SK-N-SH treated with all-trans-retinoic acid at 6 μM for 48 hours (cell line): ENCODE results near the gene MRPS27.

Experiments
- ATAC-seq: fragments of 200-7000 bp; cut with Tn5 transposase; 3 replicates; pipeline ENCODE4 v1.9.1; 2020; ENCODE audit warnings: mild to moderate bottlenecking, moderate library complexity
- ARNTL ChIP-seq: fragments of 450-650 bp; formaldehyde crosslinking; IDR thresholded peaks from 2 replicates; pipeline ENCODE4 v1.5.0; 2020; ENCODE audit warnings: low read depth, mild to moderate bottlenecking, moderate library complexity, borderline replicate concordance
- CREB5 ChIP-seq: fragments of 250-450 bp; sonication (Bioruptor Pico); IDR thresholded peaks from 2 replicates; pipeline ENCODE4 v1.5.1; 2020; ENCODE audit warnings: low read depth, mild to moderate bottlenecking, moderate library complexity
- CSDC2 ChIP-seq: fragments of 250-450 bp; sonication (Bioruptor Pico); IDR thresholded peaks from 2 replicates; pipeline ENCODE4 v1.5.0; 2020; ENCODE audit warnings: mild to moderate bottlenecking, moderate library complexity
- CSRNP3 ChIP-seq: fragments of 250-450 bp; sonication (Bioruptor Pico); IDR thresholded peaks from 2 replicates; pipeline ENCODE4 v1.5.1; 2021; ENCODE audit warnings: mild to moderate bottlenecking, moderate library complexity
- ESRRG ChIP-seq: fragments of 250-450 bp; sonication (Bioruptor Pico); IDR thresholded peaks from 2 replicates; pipeline ENCODE4 v1.6.1; 2021; ENCODE audit warnings: mild to moderate bottlenecking
- GLIS3 ChIP-seq: fragments of 250-450 bp; sonication (Bioruptor Pico); IDR thresholded peaks from 2 replicates; pipeline ENCODE4 v1.5.0; 2020; ENCODE audit warnings: mild to moderate bottlenecking, moderate library complexity
- ISL1 ChIP-seq: fragments of 250-450 bp; sonication (Bioruptor Pico); IDR thresholded peaks from 2 replicates; pipeline ENCODE4 v2.1.2; 2022; ENCODE audit warnings: mild to moderate bottlenecking, moderate library complexity
- OSR1 ChIP-seq: fragments of 250-450 bp; sonication (Bioruptor Pico); IDR thresholded peaks from 2 replicates; pipeline ENCODE4 v1.8.0; 2022; ENCODE audit warnings: moderate library complexity, mild to moderate bottlenecking, inconsistent platforms
- PATZ1 ChIP-seq: fragments of 250-450 bp; sonication (Bioruptor Pico); IDR thresholded peaks from 2 replicates; pipeline ENCODE4 v1.8.0; 2020; ENCODE audit warnings: mild to moderate bottlenecking, moderate library complexity, borderline replicate concordance
- POU6F1 ChIP-seq: fragments of 250-450 bp; sonication (Bioruptor Pico); IDR thresholded peaks from 2 replicates; pipeline ENCODE4 v1.8.0; 2021; ENCODE audit warnings: low read depth, mild to moderate bottlenecking, moderate library complexity, borderline replicate concordance
- PPARA ChIP-seq: fragments of 250-450 bp; sonication (Bioruptor Pico); IDR thresholded peaks from 2 replicates; pipeline ENCODE4 v1.5.0; 2020; ENCODE audit warnings: mild to moderate bottlenecking, borderline replicate concordance
- RARB ChIP-seq: fragments of 250-450 bp; sonication (Bioruptor Pico); IDR thresholded peaks from 2 replicates; pipeline ENCODE4 v1.8.0; 2021; ENCODE audit warnings: mild to moderate bottlenecking, moderate library complexity
- SNAI2 ChIP-seq: fragments of 250-450 bp; sonication (Bioruptor Pico); IDR thresholded peaks from 2 replicates; pipeline ENCODE4 v1.5.0; 2020; ENCODE audit warnings: mild to moderate bottlenecking, moderate library complexity
- TCF4 ChIP-seq: fragments of 250-450 bp; sonication (Bioruptor Pico); IDR thresholded peaks from 2 replicates; pipeline ENCODE4 v1.8.0; 2021; ENCODE audit warnings: mild to moderate bottlenecking, moderate library complexity, borderline replicate concordance
- TOX ChIP-seq: fragments of 250-450 bp; sonication (Bioruptor Pico); IDR thresholded peaks from 2 replicates; pipeline ENCODE4 v1.8.0; 2021; ENCODE audit warnings: mild to moderate bottlenecking, moderate library complexity, borderline replicate concordance
- TSHZ2 ChIP-seq: fragments of 250-450 bp; sonication (Bioruptor Pico); IDR thresholded peaks from 2 replicates; pipeline ENCODE4 v1.5.0; 2020; ENCODE audit warnings: mild to moderate bottlenecking, moderate library complexity
- ZC3H10 ChIP-seq: fragments of 250-450 bp; sonication (Bioruptor Pico); IDR thresholded peaks from 2 replicates; pipeline ENCODE4 v1.5.1; 2021; ENCODE audit warnings: mild to moderate bottlenecking, moderate library complexity
- ZFP3 ChIP-seq: fragments of 250-450 bp; sonication (Bioruptor Pico); IDR thresholded peaks from 2 replicates; pipeline ENCODE4 v1.5.0; 2020; ENCODE audit warnings: mild to moderate bottlenecking, moderate library complexity
- ZFP30 ChIP-seq: fragments of 450-650 bp; formaldehyde crosslinking; IDR thresholded peaks from 2 replicates; pipeline ENCODE4 v1.5.0; 2022; ENCODE audit warnings: mild to moderate bottlenecking, moderate library complexity
- ZNF565 ChIP-seq: fragments of 450-650 bp; formaldehyde crosslinking; conservative IDR thresholded peaks from 2 replicates; pipeline ENCODE4 v1.5.0; 2020; ENCODE audit warnings: low read depth, mild to moderate bottlenecking, moderate library complexity
- ZNF70 ChIP-seq: fragments of 450-650 bp; formaldehyde crosslinking; IDR thresholded peaks from 2 replicates; pipeline ENCODE4 v1.5.0; 2020; ENCODE audit warnings: mild to moderate bottlenecking, moderate library complexity
- ZNF8 ChIP-seq: fragments of 450-650 bp; formaldehyde crosslinking; IDR thresholded peaks from 2 replicates; pipeline ENCODE4 v1.5.0; 2020; ENCODE audit warnings: mild to moderate bottlenecking, moderate library complexity

MRPS27 gene

GRCh38 chr5:72244862-72245371 lies 75.1 kb downstream of the MRPS27 start:
- TF ChIP-seq ARNTL = no peak
- ATAC-seq = peak; percentile 84

GRCh38 chr5:72243706-72244105 lies 76.3 kb downstream of the MRPS27 start:
- no peak for TF ChIP-seq ZC3H10 (CRISPR knock-in tag)
- no peak for TF ChIP-seq GLIS3
- no peak for TF ChIP-seq ESRRG
- no peak for TF ChIP-seq ISL1 (CRISPR knock-in tag)
- no peak for TF ChIP-seq PATZ1 (CRISPR knock-in tag)
- no peak for TF ChIP-seq ZNF8
- no peak for ATAC-seq

GRCh38 chr5:72242796-72243475 lies 77.1 kb downstream of the MRPS27 start:
- TF ChIP-seq CREB5 (CRISPR knock-in tag) (no peak), ARNTL (no peak), CSDC2 (CRISPR knock-in tag) (no peak), OSR1 (CRISPR knock-in tag) (no peak), TOX (CRISPR knock-in tag) (no peak)
- TF ChIP-seq, all 23 proteins: peak for 0

GRCh38 chr5:72241346-72242003 lies 78.6 kb downstream of the MRPS27 start:
- no peak for ATAC-seq
- TF ChIP-seq RARB (CRISPR knock-in tag) (no peak), POU6F1 (CRISPR knock-in tag) (no peak), ARNTL (no peak), CSRNP3 (no peak), ESRRG (no peak), ZC3H10 (CRISPR knock-in tag) (no peak), ZNF565 (CRISPR knock-in tag) (no peak), ZNF8 (no peak), ZFP30 (CRISPR knock-in tag) (no peak), ZNF70 (CRISPR knock-in tag) (no peak), SNAI2 (CRISPR knock-in tag) (no peak), ZFP3 (CRISPR knock-in tag) (no peak), PPARA (CRISPR knock-in tag) (no peak), TCF4 (CRISPR knock-in tag) (no peak), GLIS3 (no peak), CREB5 (CRISPR knock-in tag) (no peak), TSHZ2 (no peak), OSR1 (CRISPR knock-in tag) (no peak), PATZ1 (CRISPR knock-in tag) (no peak), ISL1 (CRISPR knock-in tag) (no peak)

More at GRCh38 chr5:72242796-72243475, 77.1 kb downstream of the MRPS27 start:
- no peak for ATAC-seq
